HG03354 (cell line): ENCODE results near the gene MAML2.

Source experiments
- ATAC-seq: cut with Tn5 transposase; IDR thresholded peaks from one replicate; pipeline ENCODE4 v1.9.1; 2021; ENCODE audit warnings: mild to moderate bottlenecking; ENCODE audit not compliant: unreplicated experiment, poor library complexity, severe bottlenecking

The MAML2 gene

DNA sequence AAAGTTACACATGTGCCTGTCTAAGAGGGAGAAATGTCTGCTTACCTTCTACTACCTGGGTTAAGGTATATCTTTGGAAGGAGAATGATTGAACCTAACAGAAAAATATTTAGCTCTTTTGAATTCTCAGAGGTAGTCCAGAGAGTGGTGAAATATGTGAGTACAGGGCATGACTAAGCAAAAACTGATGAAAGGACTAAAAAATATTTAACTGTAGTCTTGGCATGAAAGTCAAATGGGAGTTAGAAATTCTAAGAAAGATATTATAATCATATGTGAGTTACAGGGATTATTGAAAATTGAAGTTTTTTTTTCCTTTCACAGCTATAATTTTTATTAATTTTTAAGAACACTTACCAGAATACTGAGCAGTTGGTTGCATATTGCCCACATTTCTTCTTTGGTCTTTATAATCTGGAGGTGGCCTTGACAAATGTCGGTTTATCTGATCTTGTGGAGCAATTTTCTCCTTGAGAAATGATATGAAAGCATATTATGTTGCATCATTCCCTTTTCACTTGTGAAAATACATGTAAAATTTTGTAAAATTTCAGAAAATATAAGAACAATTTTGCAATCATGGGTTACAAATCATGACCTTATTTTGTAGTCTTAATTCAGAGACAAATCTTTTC, 357.7 kb downstream of the MAML2 start:
- ATAC-seq: no peak

DNA sequence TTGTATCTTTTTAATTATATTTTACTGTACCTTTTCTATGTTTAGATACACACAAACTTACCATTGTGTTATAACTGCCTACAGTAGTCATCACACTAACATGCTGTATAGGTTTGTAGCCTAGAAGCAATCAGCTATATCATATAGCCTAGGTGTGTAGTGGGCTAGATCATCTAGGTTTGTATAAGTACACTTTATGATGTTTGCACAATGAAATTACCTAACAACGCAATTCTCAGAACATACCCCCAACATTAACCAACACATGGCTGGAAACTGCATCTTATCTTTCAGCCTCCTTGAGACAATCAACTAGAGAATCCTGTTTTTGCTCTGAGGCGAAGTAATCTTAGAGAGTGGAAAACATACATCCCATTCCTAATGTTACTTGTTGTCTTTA, 358.9 kb downstream of the MAML2 start:
- ATAC-seq: no peak

DNA sequence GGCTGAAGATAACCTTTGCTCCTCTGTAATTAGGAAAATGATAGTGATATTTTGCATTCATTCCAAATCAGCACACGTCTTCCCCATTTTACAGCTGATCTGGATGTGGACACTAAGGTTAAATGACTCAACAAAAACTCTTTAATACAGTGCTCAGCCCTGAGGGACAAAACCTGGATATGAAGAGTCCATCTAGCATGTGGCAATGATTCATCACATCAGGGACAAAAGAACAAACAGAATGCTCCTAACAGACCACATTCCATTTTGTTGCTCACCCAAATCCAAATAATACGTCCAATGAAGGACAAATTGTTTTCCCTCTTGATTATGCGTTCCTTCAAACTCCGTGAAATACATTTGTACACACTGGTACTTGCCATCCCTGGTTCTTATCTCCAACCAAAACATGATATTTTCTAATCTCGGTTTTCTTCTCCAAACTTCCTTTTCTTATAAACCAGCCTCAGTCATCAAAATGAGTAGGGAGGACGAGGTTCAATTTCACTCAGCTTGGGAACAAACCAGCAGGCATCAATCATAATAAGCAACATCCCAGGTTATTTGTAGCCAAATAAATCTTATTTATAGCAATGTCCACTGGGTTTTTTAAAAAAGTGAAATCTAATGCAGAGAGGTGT, 365.3 kb downstream of the MAML2 start:
- ATAC-seq: no peak

DNA sequence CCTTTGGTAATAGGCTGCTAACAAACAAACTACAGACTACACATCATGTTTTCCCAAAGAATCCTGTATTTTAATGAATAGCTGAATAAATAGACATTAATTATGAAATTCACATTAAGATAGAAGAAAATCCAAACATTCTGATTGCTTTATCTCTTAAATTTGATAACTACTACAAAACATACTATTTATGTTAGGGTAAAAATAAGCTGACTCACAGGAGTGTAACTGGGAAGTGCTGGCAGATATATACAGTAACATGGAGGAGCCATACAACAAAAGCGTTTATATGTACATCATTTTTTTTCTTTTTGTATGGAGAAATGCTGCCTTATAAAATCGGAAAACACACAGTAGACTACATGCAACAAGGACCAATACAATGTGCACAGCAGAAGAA, 366.4 kb downstream of the MAML2 start:
- no peak for ATAC-seq

DNA sequence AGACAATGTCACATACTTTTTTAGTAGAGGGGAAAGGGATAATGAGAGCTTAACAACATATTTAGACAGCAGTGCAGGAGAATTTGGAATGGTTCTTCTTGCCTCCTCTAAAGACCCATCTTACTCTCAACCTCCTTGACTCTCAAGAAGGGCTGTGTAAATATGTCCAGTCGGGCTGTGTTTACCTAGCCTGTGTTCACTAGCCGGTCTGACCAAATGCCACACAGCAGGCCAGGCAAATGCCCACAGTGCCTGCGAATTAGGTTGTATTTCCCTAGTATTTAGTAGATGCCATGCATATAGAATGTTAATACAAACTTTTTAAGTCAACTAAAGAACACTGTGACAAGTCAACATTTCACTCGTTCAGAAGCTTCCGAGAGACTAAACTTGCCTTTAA, 367.7 kb downstream of the MAML2 start:
- no peak for ATAC-seq

DNA sequence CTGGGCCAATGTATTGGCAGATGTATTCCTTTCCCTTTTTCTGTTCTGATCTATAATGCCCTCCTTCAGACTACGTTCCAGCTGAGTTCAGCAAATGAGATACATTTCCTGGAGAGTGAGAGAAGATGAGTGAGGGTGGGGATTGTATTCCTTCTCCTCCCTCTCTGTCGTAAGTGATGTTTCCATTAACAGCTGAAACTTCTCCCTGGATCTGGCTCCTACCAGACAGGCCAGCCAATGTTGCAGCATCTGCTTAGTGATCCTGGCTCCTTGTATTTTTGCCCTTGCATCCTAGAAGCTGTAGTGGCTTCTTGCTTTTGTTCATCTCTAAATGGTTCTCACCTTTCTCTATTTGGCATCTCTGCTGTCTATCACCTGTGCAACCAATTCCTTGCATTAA, 370.9 kb downstream of the MAML2 start:
- ATAC-seq: no peak

DNA sequence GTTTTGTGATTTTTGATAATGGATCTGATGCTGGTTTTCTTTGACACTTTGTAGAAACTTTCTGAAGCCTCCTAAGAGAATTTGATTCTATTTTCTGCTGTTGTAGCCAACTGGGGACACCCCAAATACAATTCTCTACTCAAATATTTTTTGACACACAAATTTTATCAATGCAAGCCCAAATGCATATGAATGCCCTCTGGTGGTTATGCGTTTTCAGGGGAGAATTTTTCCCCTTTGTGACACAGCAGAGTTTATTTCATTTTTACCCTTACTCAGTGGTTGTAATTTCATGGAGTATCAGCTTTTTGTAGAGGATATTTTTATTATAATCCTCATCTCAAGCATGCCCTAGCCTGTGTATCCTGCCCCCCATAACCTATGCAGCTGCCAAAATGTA, 374.4 kb downstream of the MAML2 start:
- ATAC-seq: no peak

DNA sequence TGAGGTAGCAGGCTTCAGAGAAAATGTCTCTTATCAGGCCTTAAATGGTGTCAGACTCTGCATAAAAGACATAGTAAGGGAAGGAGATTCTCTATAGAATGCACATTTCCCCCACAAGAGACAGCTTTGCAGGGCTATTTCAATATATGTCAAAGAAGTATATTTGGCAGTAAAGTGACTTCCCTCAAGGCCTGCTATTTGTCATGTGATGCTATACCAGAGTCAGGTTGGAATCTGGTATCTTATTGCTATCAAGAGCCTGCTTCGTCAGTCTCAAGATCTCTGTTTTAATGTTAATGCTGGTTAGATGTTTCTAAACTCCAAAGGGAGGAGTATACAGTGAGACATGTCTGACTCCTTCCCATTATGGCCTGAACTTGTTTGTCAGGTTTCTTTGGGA, 378.7 kb downstream of the MAML2 start:
- ATAC-seq: no peak

DNA sequence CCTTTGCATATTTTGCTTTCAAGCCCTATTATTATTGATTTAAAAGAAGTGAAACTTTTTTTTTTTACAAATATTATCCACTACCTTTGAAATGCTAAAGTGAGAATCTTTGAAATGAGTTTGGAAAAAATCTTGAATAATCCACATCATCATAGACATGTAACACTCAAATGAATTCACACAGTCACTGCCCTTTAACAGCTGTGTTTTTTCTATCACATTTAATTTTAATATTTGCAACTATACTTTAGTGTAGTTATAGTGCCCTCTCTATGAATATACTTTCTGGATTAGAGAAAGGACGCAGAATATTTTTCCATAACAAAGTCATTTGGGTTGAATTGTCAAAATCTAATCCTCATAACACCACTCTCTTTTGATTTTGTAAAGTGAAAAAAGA, 381.2 kb downstream of the MAML2 start:
- ATAC-seq: no peak

DNA sequence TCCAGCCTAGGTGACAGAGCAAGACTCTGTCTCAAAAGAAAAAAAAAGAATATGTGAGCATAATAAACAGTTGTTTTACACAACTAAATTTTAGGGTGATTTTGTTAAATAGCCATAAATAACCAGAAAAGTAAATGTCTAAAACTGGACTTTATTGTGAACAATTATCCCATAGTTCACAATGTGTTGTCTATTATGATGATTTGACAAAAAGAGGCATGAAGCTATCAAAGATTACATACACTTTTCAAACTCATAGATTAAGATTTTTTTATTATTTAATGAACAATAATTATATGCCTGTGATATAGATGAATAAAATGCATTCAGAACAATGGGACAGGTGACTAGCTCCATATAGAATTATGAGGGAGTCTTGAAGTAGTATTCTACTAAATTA, 392.1 kb downstream of the MAML2 start:
- no peak for ATAC-seq

DNA sequence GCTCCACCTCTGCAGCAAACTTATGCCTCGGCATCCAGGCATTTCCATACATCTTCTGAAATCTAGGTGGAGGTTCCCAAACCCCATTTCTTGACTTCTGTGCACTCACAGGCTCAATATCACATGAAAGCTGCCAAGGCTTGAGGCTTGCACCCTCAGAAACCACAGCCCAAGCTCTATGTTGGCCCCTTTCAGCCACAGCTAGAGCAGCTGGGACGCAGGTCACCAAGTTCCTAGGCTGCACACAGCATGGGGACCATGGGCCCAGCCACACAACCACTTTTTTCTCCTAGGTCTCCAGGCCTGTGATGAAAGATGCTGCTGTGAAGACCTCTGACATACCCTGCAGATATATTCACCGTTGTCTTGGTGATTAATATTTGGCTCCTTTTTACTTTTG, 394.4 kb downstream of the MAML2 start:
- no peak for ATAC-seq

DNA sequence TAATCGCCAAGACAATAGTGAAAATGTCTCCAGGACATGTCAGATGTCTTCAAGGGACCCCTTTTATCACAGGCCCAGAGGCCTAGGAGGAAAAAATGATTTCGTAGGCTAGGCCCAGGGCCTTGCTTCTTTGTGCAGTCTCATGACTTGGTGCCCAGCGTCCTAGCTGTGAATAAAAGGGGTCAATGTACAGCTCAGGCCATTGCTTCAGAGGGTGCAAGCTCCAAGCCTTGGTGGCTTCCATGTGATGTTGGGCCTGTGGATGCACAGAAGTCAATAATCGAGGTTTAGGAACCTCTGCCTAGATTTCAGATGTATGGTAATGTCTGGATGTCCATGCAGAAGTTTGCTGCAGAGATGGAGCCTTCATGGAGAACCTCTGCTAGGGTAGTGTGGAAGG, 398.4 kb downstream of the MAML2 start:
- no peak for ATAC-seq

DNA sequence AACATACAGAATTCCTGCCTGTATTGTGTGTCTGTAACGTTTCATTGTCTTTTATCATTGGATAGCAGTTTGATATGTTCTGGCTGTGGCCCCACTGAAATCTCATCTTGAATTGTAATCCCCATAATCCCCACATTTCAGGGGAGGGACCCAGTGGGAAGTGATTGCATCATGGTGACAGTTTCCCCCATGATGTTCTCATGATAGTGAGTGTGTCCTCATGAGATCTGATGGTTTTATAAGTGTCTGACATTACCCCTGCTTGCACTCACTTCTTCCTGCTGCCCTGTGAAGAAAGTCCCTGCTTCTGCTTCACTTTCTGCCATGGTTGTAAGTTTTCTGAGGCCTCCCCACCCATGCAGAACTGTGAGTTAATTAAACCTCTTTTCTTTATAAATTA, 399.4 kb downstream of the MAML2 start:
- no peak for ATAC-seq

DNA sequence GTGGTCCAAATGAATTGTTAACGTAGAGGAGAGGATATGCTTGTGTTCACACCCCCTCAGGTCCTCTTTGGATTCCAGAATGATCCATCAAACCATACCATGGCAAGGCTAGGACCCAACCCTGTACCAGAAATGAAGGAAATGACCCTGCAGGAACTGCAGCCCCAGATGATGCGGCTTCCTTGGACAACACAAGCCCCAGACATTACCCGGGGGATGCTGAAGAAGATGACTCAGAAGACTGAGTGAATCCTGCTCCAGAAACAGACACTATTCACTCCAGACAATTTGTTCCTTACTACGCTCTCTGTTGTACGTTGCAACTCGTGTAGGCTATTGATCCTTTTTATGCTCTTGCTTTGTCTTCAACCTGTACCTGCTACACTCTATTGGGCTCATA, 403.9 kb downstream of the MAML2 start:
- ATAC-seq: no peak

DNA sequence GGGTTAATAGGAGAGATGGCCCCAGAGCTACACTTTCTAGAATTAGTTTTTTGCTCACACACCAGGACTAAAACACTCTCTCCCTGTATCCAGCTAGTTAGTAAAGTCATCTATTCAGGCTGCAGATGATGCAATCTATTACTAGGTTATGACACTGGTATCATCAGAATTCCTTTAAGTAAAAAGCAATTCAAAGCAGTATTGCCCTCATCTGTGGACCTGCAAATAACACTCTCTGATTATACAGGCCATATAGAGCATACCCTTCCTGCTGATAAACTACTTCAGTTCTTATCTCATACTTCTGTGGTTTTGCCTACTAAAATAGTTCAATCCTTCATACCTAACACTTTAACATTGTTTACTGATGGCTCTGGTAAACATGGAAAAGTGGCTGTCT, 405.6 kb downstream of the MAML2 start:
- ATAC-seq: no peak

DNA sequence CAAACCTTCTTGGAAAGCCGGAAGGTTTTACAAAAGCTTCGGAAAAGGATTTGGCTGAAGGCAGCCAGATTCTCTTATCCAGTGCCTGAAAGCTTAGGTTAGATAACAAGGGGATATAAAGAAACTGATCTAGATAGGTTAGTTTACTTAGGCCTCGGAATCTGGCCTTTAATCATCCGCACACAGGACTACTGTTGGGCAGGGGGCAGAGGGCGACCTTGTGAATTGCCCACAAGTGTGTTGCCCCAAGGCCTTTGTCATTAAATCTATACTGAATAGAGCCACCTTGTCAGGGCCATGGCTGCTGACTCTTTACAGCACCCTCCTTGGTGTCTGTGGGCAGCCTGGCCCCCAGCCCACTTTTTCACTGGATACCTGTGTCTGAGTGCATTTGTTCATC, 409.4 kb downstream of the MAML2 start:
- no peak for ATAC-seq

DNA sequence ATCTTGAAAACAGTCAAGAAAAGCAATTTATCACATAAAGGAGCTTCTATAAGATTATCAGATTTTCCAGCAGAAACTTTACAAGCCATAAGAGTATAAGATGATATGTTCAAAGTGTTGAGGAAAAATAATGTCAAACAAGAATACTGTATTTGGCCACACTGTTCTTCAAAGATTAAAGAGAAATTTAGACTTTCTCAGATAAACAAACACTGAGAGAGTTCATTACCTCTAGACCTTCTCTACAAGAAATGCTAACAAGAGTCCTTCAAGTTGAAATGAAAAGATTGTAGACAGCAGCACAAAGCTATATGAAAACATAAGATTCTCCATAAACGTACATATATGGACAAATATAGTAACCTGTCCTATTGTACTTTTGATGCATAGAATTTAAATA, 411.1 kb downstream of the MAML2 start:
- ATAC-seq: no peak

DNA sequence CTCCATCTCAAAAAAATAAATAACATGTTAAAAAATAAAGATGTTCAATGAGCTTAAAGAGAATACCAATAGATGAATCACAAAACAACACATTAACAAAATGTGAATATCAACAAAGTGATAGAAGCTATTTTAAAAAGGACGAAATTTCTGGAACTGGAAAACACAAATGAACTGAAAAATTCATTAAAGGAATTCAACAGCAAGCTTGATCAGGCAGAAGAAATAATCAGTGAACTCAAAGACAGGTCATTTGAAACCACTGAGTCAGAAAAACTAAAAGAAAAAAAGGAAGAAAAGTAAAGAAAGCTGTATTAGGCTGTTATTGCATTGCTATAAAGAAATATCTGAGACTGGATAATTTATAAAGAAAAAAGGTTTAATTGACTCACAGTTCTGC, 412.0 kb downstream of the MAML2 start:
- no peak for ATAC-seq

DNA sequence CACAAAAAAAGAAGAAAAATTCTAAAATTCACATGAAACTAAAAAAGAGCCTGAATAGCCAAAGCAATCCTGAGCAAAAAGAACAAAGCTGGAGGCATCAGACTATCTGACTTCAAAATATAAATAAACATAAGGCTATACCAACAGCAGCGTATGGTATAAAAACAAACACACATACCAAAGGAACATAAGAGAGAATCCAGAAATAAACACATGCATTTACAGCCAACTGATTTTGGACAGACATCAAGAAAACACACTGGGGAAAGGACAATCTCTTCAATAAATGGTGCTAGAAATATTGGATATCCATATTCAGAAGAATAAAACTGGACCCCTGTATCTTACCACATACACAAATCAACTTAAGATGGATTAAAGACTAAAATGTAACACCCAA, 416.3 kb downstream of the MAML2 start:
- no peak for ATAC-seq
